ENCODE data around the gene TSHZ2. TPM values are rescaled to one million over a fixed set of nuclear protein-coding genes. Genes with fewer than 3 reads are reported as not detected.

Gene TSHZ2
- total RNA-seq, 6 experiments from 2014 or later, result 14.2 to 28.1 (median 21.0) TPM

GRCh38 chr20:53480913-53481312, 508.8 kb downstream of the TSHZ2 start:
- ATAC-seq (no peak), DNase-seq (no peak)
- Histone ChIP-seq H3K27ac (no peak overlapping the region), H3K9me3 (no peaks in the 10 kb centered on the region), H3K4me1 (no peaks in the 10 kb centered on the region), H3K4me3 (no peak overlapping the region), H3K36me3 (no peaks in the 10 kb centered on the region), H3K27me3 (no peaks in the 10 kb centered on the region)
- WGBS (ENCODE audit: insufficient coverage, low coverage, low lambda C conversion rate, missing lambda C conversion rate), result 94% methylated on average over 2 of the region's 2 CpGs
- intact Hi-C loops (cut with DNase I), result no loop called here
- no peak for TF ChIP-seq CTCF (IDR thresholded peaks at IDR 0.05)
- TF ChIP-seq POLR2A (IDR thresholded peaks at IDR 0.05), result no peak

GRCh38 chr20:53487461-53488200, 515.5 kb downstream of the TSHZ2 start:
- WGBS (ENCODE audit: insufficient coverage, low coverage, low lambda C conversion rate, missing lambda C conversion rate), result 82% methylated on average over 4 of the region's 4 CpGs
- TF ChIP-seq CTCF (IDR thresholded peaks at IDR 0.05) (no peak), POLR2A (IDR thresholded peaks at IDR 0.05) (no peak)
- Histone ChIP-seq H3K27me3 (no peaks in the 10 kb centered on the region), H3K9me3 (no peaks in the 10 kb centered on the region), H3K4me3 (no peak overlapping the region), H3K27ac (no peak overlapping the region), H3K4me1 (no peaks in the 10 kb centered on the region), H3K36me3 (no peaks in the 10 kb centered on the region)
- ATAC-seq, result no peak
- intact Hi-C loops (cut with DNase I), result no loop called here
- DNase-seq, result no peak

GRCh38 chr20:53488775-53489272, 516.7 kb downstream of the TSHZ2 start:
- no peaks in the 10 kb centered on the region for H3K27me3 ChIP-seq

GRCh38 chr20:53489528-53489927, 517.4 kb downstream of the TSHZ2 start:
- intact Hi-C loops (cut with DNase I), result no loop called here
- Histone ChIP-seq H3K36me3 (no peaks in the 10 kb centered on the region), H3K9me3 (no peaks in the 10 kb centered on the region), H3K4me1 (no peaks in the 10 kb centered on the region), H3K27ac (no peak overlapping the region), H3K27me3 (no peaks in the 10 kb centered on the region), H3K4me3 (no peak overlapping the region)
- DNase-seq, result no peak
- WGBS (ENCODE audit: insufficient coverage, low coverage, low lambda C conversion rate, missing lambda C conversion rate), result 89% methylated on average over 5 of the region's 5 CpGs
- no peak for ATAC-seq
- no peak for TF ChIP-seq CTCF (IDR thresholded peaks at IDR 0.05)
- no peak for TF ChIP-seq POLR2A (IDR thresholded peaks at IDR 0.05)

More at GRCh38 chr20:53488775-53489272, 516.7 kb downstream of the TSHZ2 start:
- no peaks in the 10 kb centered on the region for H3K36me3 ChIP-seq
- H3K9me3 ChIP-seq, result no peaks in the 10 kb centered on the region
- H3K27ac ChIP-seq, result no peak overlapping the region
- ATAC-seq (no peak), DNase-seq (no peak)
- H3K4me3 ChIP-seq, result no peak overlapping the region
- no peaks in the 10 kb centered on the region for H3K4me1 ChIP-seq
- intact Hi-C loops (cut with DNase I), result no loop called here
- TF ChIP-seq POLR2A (IDR thresholded peaks at IDR 0.05) (no peak), CTCF (IDR thresholded peaks at IDR 0.05) (no peak)
- 98% methylated on average over 6 of the region's 6 CpGs for WGBS (ENCODE audit: insufficient coverage, low coverage, low lambda C conversion rate, missing lambda C conversion rate)
